Neural progenitor cell (in vitro differentiated cells): Measurements from ENCODE around the gene CFAP69. TPM values are rescaled to one million over a fixed set of nuclear protein-coding genes. Genes with fewer than 3 reads are reported as not detected.

Experiments used
- DNase-seq: peaks from one replicate; pipeline ENCODE4 v3.0.0-alpha.2; 2016; ENCODE audit warnings: low spot score
- H2AFZ ChIP-seq: fragments of 200-600 bp; sonication (generic); replicated peaks from 2 replicates; pipeline ENCODE4 v1.6.1; 2016; ENCODE audit warnings: antibody characterized with exemption
- H3F3A ChIP-seq: fragments of 200-600 bp; sonication (generic); 2 replicates; pipeline ENCODE4 v1.6.1; 2016; ENCODE audit warnings: antibody characterized with exemption, low read depth
- H3K27ac ChIP-seq: fragments of 200-600 bp; sonication (generic); 2 replicates; pipeline ENCODE4 v1.5.1; 2016; ENCODE audit warnings: mild to moderate bottlenecking
- H3K27me3 ChIP-seq: fragments of 200-600 bp; sonication (generic); 2 replicates; pipeline ENCODE4 v1.6.1; 2016; ENCODE audit warnings: mild to moderate bottlenecking, moderate library complexity
- H3K36me3 ChIP-seq: fragments of 200-600 bp; sonication (generic); 2 replicates; pipeline ENCODE4 v1.5.1; 2016
- H3K4me1 ChIP-seq: fragments of 200-600 bp; sonication (generic); 2 replicates; pipeline ENCODE4 v1.6.1; 2016; ENCODE audit warnings: mixed run types
- H3K4me2 ChIP-seq: fragments of 200-600 bp; sonication (generic); 2 replicates; pipeline ENCODE4 v1.6.1; 2016
- H3K4me3 ChIP-seq: fragments of 200-600 bp; sonication (generic); 2 replicates; pipeline ENCODE4 v1.5.1; 2016
- H3K79me2 ChIP-seq: fragments of 200-600 bp; sonication (generic); 2 replicates; pipeline ENCODE4 v1.6.1; 2016; ENCODE audit warnings: low read depth
- H3K9ac ChIP-seq: fragments of 200-600 bp; sonication (generic); 2 replicates; pipeline ENCODE4 v1.6.1; 2016
- H3K9me3 ChIP-seq: fragments of 200-600 bp; sonication (generic); 2 replicates; pipeline ENCODE4 v1.5.1; 2016; ENCODE audit warnings: low read depth
- H4K20me1 ChIP-seq: fragments of 200-600 bp; sonication (generic); 2 replicates; pipeline ENCODE4 v1.6.1; 2016; ENCODE audit warnings: low read depth
- H3K27ac Mint-ChIP-seq: 3 replicates; pipeline ENCODE4 v1.8.0; 2021; ENCODE audit warnings: mixed read lengths
- H3K27me3 Mint-ChIP-seq: 2 replicates; pipeline ENCODE4 v1.8.0; 2022; ENCODE audit warnings: low read depth, mild to moderate bottlenecking, inconsistent platforms, moderate library complexity, mixed read lengths; ENCODE audit not compliant: insufficient read depth
- H3K36me3 Mint-ChIP-seq: 3 replicates; pipeline ENCODE4 v1.8.0; 2021; ENCODE audit warnings: mixed read lengths
- H3K4me1 Mint-ChIP-seq: 3 replicates; pipeline ENCODE4 v1.8.0; 2021; ENCODE audit warnings: mixed read lengths
- H3K4me3 Mint-ChIP-seq: 3 replicates; pipeline ENCODE4 v1.8.0; 2021; ENCODE audit warnings: mild to moderate bottlenecking, moderate library complexity, mixed read lengths
- H3K9me3 Mint-ChIP-seq: 3 replicates; pipeline ENCODE4 v1.8.0; 2020; ENCODE audit warnings: mixed read lengths
- EZH2 ChIP-seq: fragments of 200-600 bp; sonication (generic); IDR thresholded peaks from 2 replicates; pipeline ENCODE4 v1.6.1; 2017; ENCODE audit warnings: antibody characterized with exemption, mild to moderate bottlenecking, moderate library complexity
- EZH2phosphoT487 ChIP-seq: fragments of 200-600 bp; sonication (generic); IDR thresholded peaks from 2 replicates; pipeline ENCODE4 v1.6.1; 2017; ENCODE audit warnings: antibody characterized with exemption
- total RNA-seq: library from RNA; depleted of rRNA; stranded (reverse); fragments of >200 nt; gene quantifications from 2 replicates; pipeline ENCODE4 v1.2.3, GENCODE V29; 2015; ENCODE audit warnings: low replicate concordance
- TF ChIP-seq, protein P1 (sequence below): fragments of 200-600 bp; sonication (generic); IDR thresholded peaks from 2 replicates; pipeline ENCODE4 v1.5.1; 2017; ENCODE audit warnings: antibody characterized with exemption, mild to moderate bottlenecking

The CFAP69 gene, protein sequence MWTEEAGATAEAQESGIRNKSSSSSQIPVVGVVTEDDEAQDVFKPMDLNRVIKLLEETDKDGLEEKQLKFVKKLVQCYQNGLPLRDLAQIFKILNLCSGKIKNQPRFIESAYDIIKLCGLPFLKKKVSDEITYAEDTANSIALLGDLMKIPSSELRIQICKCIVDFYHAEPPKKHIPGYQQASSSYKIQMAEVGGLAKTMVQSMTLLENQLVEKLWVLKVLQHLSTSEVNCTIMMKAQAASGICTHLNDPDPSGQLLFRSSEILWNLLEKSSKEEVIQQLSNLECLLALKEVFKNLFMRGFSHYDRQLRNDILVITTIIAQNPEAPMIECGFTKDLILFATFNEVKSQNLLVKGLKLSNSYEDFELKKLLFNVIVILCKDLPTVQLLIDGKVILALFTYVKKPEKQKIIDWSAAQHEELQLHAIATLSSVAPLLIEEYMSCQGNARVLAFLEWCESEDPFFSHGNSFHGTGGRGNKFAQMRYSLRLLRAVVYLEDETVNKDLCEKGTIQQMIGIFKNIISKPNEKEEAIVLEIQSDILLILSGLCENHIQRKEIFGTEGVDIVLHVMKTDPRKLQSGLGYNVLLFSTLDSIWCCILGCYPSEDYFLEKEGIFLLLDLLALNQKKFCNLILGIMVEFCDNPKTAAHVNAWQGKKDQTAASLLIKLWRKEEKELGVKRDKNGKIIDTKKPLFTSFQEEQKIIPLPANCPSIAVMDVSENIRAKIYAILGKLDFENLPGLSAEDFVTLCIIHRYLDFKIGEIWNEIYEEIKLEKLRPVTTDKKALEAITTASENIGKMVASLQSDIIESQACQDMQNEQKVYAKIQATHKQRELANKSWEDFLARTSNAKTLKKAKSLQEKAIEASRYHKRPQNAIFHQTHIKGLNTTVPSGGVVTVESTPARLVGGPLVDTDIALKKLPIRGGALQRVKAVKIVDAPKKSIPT
- 2.2 and 4.8 TPM in 2 replicates for total RNA-seq

DNA sequence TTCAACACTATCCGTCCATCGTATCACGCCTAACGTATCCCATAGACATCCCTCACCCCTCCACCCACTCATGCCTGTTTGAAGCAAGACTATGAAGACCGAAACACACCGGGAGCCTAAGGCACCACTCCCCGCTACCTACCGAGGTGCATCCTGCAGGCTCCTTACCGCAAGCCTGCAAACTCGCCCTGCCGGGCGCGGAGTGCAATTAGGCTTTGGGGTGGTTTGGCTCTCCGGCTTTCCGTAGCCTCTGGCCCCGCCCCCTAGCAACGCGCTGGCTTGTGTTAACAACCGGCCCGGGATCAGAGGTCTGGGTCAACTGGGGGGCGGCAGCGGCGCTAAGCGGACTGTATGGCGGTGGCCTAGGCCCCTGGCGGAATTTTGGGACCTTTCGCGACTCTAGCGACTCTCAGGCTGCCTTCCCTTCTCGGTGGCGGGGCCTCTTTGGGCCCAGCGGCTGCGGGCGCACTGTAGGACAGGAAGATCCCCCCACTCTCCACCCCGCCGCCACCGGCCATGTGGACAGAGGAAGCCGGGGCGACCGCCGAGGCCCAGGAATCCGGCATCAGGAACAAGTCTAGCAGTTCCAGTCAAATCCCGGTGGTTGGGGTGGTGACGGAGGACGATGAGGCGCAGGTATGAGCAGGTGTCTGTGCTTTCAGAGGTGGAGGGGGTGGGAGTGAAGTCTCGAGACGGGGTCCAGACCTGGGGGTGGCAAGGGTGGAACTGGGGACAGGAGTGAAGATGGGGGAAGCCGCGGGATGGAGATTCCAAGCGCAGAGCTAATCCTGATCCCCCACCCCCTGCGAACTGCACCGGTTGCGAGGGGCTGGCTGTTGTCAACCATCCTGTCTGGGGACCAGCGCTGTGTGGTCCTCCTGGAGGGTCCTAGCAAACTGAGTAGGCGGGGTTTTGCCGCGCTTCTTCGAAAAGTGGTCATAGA lies at the start of gene CFAP69:
CFAP69 (plus strand) TSS at position 266 of the 943 bp plus-strand sequence; CDS start at position 517, 251 bp downstream.
- peaks cover 7% of the 10 kb centered on the region for H3K4me1 ChIP-seq
- TF ChIP-seq EZH2phosphoT487 (peak; percentile 1), EZH2 (no peak)
- TF ChIP-seq, protein P1, sequence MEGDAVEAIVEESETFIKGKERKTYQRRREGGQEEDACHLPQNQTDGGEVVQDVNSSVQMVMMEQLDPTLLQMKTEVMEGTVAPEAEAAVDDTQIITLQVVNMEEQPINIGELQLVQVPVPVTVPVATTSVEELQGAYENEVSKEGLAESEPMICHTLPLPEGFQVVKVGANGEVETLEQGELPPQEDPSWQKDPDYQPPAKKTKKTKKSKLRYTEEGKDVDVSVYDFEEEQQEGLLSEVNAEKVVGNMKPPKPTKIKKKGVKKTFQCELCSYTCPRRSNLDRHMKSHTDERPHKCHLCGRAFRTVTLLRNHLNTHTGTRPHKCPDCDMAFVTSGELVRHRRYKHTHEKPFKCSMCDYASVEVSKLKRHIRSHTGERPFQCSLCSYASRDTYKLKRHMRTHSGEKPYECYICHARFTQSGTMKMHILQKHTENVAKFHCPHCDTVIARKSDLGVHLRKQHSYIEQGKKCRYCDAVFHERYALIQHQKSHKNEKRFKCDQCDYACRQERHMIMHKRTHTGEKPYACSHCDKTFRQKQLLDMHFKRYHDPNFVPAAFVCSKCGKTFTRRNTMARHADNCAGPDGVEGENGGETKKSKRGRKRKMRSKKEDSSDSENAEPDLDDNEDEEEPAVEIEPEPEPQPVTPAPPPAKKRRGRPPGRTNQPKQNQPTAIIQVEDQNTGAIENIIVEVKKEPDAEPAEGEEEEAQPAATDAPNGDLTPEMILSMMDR: peak; percentile 37
- peak; percentile 96 for DNase-seq
- Mint-ChIP-seq H3K9me3 (no peaks in the 10 kb centered on the region), H3K36me3 (no peaks in the 10 kb centered on the region), H3K4me3 (peak within 1 kb of the TSS; percentile 96), H3K4me1 (peaks cover 13% of the 10 kb centered on the region), H3K27ac (peak within 1 kb of the TSS; percentile 87), H3K27me3 (peaks cover 2% of the 10 kb centered on the region)
- no peak within 1 kb of the TSS for H3K27ac ChIP-seq
- H3K79me2 ChIP-seq: no peaks in the 10 kb centered on the region
- H3K4me2 ChIP-seq: peak within 1 kb of the TSS; percentile 96
- peak within 1 kb of the TSS; percentile 99 for H2AFZ ChIP-seq
- H3K27me3 ChIP-seq: peaks cover 15% of the 10 kb centered on the region
- H3K9ac ChIP-seq: no peak within 1 kb of the TSS
- no peaks in the 10 kb centered on the region for H3K9me3 ChIP-seq
- H4K20me1 ChIP-seq: no peaks in the 10 kb centered on the region
- H3K36me3 ChIP-seq: no peaks in the 10 kb centered on the region
- peaks cover 18% of the 10 kb centered on the region for H3F3A ChIP-seq
- H3K4me3 ChIP-seq: peak within 1 kb of the TSS; percentile 87

DNA sequence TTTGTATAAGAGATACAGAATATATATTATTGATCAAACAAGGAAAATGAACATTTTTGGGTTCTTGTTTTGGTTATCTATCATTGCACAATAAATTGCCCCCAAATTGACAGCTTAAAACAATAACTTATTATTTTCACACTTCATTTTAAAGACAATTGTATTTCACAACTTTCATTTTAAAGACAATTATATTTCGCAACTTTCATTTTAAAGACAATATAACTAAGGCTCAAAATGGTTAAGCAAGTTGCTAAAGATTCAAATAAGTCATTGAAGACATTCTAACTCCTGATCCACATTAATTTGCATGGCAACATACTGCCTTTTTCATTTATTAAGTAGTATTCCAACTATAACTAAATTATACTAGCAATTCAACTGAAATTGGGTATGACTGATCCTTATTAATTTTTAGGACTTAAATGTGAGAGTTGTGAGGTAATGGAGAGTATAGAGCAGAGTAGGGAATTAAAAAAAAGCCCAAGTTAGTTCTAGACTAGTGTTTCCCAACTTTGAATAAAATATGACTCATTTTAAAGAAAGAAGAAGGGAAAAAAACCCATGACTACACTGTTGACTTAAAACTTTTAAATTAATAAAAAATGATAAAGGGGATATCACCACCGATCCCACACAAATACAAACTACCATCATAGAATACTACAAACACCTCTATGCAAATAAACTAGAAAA lies 43.3 kb upstream of the CFAP69 start:
- TF ChIP-seq, protein P1: no peak
- TF ChIP-seq EZH2 (no peak), EZH2phosphoT487 (no peak)
- Histone ChIP-seq H3K4me2 (no peak overlapping the region), H3K36me3 (no peaks in the 10 kb centered on the region), H3K4me1 (no peaks in the 10 kb centered on the region), H3F3A (no peaks in the 10 kb centered on the region), H4K20me1 (no peaks in the 10 kb centered on the region), H2AFZ (no peak overlapping the region), H3K27me3 (no peaks in the 10 kb centered on the region), H3K9ac (no peak overlapping the region), H3K9me3 (no peaks in the 10 kb centered on the region), H3K79me2 (no peaks in the 10 kb centered on the region), H3K27ac (no peak overlapping the region), H3K4me3 (no peak overlapping the region)
- Mint-ChIP-seq H3K27ac (no peak overlapping the region), H3K36me3 (no peaks in the 10 kb centered on the region), H3K9me3 (peaks cover 3% of the 10 kb centered on the region), H3K4me3 (no peak overlapping the region), H3K4me1 (no peaks in the 10 kb centered on the region), H3K27me3 (peaks cover 3% of the 10 kb centered on the region)
- no peak for DNase-seq

DNA sequence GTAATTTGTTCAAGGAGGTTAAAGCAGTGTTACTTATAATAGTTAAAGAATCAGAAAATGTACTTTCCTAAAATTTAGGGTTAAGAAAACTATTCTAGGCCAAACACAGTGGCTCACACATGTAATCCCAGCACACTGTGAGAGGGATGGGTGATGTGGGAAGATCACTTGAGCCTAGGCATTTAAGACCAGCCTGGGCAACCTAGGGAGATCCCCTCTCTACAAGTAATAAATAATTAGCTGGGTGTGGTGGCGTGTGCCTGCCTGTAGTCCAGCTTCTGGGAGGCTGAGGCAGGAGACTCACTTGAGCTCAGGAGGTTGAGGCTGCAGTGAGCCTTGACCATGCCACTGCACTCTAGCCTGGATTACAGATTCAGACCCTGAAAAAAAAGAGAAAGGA lies 37.0 kb upstream of the CFAP69 start:
- no peak for DNase-seq
- TF ChIP-seq, protein P1: no peak
- H3K27ac Mint-ChIP-seq: no peak overlapping the region

More for the DNA sequence above, 37.0 kb upstream of the CFAP69 start:
- Mint-ChIP-seq H3K4me1 (peaks cover 12% of the 10 kb centered on the region), H3K36me3 (no peaks in the 10 kb centered on the region), H3K27me3 (peaks cover 3% of the 10 kb centered on the region), H3K9me3 (peaks cover 3% of the 10 kb centered on the region), H3K4me3 (no peak overlapping the region)
- Histone ChIP-seq H3K36me3 (no peaks in the 10 kb centered on the region), H2AFZ (no peak overlapping the region), H3K4me1 (peaks cover 13% of the 10 kb centered on the region), H4K20me1 (no peaks in the 10 kb centered on the region), H3K27me3 (peaks cover 20% of the 10 kb centered on the region), H3K79me2 (no peaks in the 10 kb centered on the region), H3F3A (peaks cover 4% of the 10 kb centered on the region), H3K4me3 (no peak overlapping the region), H3K9me3 (no peaks in the 10 kb centered on the region), H3K27ac (no peak overlapping the region), H3K4me2 (no peak overlapping the region), H3K9ac (no peak overlapping the region)
